HG03159 (cell line): ENCODE results near the gene MON2.
A peak's percentile ranks its signal among the peaks of the same experiment; 100 is the strongest.
"Not testable (repeated sequence)": the region's sequence is repeated elsewhere in the genome, so short reads cannot be mapped to it uniquely, and the experiment has no call there.

ENCODE experiments used
- ATAC-seq: cut with Tn5 transposase; IDR thresholded peaks from one replicate; pipeline ENCODE4 v1.9.1; 2021; ENCODE audit warnings: mild to moderate bottlenecking, moderate library complexity; ENCODE audit not compliant: unreplicated experiment

MON2 gene

DNA sequence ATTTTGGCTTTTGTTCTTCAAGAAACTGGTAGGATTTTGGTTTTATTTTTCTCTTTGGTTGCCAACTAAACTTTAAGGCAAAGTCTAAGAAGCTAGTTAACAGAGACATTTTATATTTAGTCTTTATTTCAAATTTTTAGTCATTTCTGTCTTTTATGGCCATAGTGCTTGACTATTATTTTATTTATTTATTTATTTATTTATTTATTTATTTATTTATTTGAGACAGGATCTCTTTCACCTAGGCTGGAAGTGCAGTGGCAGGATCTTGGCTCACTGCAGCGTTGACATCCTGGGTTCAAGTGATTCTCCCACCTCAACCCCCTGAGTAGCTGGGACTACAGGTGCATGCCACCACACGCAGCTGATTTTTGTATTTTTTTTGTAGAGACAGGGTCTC, 3.1 kb downstream of the MON2 start:
- ATAC-seq, result no peak

DNA sequence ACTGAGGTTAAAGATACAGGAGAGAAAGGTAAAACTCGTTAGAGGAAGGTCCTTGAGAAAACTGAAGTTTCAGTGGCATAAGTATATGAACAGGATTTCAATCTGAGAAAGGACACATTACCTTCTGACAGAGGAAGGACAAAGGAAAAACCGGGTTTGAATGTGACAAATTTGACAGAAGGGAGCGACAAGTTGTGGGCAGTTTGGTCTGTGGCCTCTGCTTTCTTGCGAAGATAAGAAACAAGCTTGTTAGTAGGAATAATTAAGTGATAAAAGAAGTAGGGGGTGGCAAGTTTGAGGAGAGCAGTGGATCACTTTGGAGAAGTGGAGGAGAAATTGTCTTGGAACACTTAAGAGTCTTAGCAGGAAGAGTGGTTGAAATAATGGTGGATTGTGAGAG, 5.1 kb downstream of the MON2 start:
- no peak for ATAC-seq

DNA sequence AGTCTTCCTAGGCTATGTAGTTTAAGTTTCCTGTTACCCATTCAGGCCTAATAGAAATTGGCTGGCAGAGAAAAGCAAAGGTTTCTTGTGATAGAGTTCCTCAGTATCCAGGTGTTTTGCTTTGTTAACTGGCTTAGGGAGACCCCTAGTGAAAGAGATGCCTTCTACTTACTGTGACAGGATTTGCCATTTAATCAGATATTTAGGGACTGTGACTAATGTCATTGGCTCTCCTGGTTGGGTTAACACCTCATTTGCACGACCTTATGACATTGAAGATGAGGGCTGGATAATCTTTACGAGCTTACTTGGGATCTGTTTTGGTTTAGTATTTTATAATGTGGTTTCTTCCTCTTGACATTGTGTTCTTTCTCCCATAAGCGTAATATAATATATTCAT, 5.8 kb downstream of the MON2 start:
- ATAC-seq, result no peak

DNA sequence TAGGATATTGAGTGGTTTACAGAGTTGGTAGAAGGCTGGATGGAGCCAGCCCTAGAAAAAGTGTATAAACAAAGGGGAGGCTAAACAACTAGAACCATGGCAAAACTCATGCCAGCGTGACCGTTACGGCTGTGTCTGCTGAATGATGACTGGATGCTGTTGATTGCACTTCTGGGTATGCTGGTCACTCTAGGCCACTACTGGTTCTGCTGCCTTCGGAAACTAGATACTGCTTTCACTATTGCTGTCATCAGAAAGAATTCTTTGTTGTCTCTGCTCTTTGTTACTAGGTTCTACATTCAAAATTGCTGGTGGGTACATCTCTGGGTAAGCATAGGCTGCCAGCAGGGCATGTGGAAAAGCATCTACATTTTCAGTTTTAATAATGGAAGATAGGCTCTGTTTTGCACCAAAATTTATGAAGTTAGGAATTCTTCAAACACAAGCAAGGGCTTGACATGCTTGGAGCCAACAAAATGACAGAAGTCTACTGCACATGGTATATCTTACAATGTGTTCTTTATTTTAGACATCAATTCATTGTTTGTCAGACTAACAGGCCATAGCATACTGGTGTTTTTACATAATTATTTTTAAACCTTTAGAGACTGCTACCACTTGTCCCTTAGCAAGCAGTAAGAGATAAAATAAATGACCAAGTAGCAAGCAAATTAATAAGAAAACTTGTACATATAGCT, 15.4 kb downstream of the MON2 start:
- ATAC-seq, result no peak

DNA sequence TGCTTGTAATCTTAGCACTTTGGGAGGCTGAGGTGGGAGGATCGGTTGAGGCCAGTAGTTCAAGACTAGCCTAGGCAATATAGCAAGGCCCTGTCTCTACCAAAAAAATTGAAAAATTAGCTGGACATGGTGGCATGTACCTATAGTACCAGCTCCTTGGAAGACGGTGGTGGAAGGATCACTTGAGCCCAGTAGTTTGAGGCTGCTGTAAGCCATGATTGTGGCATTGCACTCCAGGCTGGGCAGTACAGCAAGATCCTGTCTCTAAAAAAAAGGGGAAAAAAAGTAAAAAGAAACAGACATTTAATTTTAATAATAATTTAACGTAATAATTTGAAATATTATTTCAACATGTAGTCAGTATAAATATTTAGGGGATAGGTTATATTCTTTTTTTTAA, 16.1 kb downstream of the MON2 start:
- no peak for ATAC-seq

DNA sequence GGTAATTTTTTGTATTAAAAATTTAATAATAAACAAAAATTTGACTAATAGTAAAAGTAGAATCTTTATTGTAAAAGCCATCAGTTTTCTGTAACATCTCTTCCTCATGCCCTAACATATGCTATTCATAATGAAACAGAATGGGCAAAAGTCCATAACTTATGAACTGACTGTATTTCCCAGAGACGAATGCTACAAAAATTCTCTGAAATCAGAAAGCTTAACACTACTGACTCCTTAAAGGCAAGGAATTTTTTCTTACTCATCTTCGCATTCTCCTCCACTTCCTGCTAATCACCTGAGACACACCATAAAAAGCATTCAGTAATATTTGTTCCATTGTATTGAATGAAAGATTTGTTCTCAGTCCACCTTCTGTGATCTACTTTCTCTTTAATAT, 17.6 kb downstream of the MON2 start:
- no peak for ATAC-seq

DNA sequence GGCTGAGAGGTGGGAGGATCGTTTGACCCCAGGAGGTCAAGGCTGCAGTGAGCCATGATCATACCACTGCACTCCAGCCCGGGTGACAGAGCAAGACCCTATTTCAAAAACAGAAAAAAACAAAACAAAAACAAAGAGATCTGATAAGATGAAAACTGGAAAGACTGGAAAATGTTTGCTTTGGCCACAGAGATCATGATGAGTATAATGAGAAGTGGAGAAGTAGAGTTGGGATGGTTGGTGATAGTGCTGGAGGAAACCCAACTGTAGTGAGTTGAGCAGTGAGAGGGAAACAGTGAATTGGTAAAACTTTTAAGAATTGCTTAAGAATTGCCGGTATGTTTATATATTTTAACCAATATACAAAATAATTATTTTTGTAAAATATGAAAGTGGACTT, 39.2 kb downstream of the MON2 start:
- ATAC-seq, result no peak

DNA sequence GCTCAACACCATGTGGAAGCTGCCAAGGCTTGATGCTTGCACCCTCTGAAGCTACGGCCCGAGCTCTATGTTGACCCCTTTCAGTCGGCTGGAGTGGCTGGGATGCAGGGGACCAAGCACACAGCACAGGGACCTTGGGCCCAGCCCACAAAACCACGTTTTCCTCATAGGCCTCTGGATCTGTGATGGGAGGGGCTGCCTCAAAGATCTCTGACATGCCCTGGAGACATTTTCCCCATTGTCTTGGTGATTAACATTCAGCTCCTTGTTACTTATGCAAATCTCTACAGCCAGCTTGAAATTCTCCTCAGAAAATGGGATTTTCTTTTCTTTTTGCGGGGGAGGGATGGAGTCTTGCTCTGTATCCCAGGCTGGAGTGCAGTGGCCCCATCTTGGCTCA, 46.3 kb downstream of the MON2 start:
- ATAC-seq, result no peak

DNA sequence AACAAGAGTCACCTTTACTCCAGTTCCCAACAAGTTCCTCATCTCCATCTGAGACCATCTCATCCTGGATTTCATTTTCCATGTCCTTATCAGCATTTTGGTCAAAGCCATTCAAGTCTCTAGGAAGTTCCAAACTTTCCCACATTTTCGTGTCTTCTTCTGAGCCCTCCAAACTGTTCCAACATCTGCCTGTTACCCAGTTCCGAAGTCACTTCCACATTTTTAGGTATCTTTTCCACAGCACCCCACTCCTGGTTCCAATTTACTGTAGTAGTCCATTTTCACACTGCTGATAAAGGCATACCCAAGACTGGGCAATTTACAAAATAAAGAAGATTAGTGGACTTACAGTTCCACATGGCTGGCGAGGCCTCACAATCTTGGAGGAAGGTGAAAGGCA, 47.5 kb downstream of the MON2 start:
- ATAC-seq, result not testable (repeated sequence)

DNA sequence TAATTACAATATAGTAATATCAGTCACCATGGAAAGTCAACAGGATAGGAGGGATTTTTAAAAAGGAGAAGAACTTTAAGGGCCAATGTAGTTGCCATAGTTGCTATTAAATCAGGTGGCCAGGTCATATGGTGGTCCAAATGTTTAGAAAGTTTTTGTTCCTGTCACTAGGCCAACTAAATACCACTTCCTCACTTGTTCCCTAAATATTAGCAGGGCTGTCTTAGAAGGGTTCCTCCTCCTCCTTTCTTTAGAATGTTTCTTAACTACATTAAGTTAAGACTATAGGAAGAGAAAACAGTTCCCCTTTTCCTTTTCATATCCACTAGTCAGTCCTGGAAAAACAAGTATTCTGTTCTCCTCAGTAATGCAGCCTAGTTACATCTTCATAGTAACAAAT, 50.3 kb downstream of the MON2 start:
- no peak for ATAC-seq

DNA sequence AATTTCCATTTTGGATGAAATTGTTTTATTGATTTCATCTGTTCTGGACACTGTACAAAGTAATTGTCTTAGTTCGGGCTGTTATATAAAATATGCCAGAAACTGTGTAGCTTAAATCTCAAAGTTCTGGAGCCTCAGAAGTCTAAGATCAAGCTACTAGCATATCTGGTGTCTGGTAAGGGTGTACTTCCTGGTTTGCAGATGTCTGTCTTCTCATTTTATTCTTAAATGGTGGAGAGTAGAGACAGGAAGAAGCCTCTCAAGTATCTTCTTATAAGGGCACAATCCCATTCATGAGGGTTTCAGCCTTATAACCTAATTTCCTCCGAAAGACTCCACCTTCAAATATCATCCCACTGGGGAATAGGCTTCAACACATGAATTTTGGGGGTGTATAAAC, 51.3 kb downstream of the MON2 start:
- no peak for ATAC-seq

DNA sequence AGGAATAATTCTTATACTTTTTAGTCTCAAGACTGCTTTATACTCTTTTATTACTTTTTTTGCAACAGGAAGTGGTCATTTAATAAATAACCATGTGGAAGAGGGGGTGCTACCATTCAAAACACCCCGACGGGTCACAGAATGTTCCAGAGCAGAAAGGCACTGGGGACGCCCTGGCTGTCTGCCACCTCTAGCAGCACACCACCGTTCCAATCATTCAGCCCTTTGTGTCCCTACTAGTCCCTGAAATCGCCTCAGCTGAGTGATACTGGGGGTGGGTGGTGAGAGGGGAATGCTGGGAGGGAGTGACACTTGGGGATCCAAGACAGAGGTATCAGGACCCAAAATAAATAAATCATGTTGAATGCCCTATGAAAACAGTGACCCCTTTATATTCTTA, 52.4 kb downstream of the MON2 start:
- ATAC-seq, result no peak

DNA sequence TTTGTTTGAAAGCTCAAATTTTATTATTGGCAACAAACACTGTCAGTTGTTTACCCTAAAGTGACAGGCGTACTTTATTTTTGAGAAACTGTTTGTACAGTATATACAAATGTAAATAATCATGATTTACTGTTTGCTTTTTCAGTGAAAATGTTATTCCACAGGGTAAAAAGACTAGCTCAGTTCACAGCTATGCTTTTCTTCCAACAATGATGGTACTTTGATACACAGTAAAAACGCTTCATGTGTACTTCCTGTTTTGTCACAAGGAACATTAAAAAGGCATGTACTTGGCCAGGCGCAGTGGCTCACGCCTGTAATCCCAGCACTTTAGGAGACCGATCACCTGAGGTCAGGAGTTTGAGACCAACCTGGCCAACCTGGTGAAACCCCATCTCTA, 53.7 kb downstream of the MON2 start:
- no peak for ATAC-seq

DNA sequence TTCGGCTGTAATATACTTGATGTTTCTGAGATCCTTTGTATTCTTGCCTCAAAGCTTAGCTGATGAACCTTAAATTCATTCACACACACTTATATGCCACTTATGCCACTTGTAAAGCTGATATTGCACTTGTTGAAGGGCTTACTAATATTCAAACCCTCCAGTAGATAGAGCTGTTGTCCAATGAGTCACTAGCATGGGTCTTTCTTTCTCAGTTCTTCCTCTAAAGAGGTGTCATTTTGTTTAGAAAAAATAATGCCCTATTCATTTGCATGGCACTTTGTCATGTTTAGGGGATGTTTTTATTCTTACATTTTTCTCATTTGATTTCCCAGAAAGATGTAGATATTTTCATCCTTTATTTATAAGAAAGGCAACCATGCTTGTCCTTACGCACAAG, 56.4 kb downstream of the MON2 start:
- ATAC-seq, result peak; percentile 64

DNA sequence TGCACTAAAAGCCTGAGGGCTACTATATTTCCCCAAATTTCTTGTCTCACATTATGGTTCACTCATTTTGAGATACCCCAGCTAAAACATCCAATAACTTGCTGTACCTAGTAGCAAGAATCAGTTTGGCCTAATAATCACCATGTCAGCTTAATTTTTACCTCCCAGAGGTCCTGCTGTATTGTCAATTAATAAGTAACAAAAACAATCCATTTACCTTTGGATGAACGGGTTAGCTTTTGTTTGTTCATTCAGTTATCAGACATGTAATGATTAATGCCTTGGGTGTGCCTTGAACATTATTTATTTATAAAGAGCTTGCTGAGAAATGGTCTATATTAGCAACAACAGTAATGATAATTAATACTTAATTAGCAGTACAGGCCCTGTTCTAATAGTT, 57.0 kb downstream of the MON2 start:
- no peak for ATAC-seq

DNA sequence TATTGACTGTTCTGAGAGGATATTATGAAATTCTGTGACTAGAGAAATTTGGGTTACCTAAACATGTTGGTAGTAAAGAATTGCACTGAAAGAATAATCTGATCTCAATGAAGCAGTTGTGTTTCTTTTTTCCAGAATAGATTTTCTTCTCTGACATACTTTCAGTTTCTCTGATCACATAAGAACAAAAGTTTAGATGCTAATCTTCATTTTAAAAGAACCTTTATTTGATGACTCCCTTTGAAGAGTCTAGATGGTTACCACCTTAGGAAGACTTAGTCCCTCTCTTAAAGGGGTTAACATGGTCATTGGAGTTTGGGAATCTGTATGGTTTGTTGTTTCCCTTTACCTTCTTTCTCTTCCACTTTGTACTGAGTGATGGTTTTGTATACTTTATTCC, 58.6 kb downstream of the MON2 start:
- no peak for ATAC-seq

DNA sequence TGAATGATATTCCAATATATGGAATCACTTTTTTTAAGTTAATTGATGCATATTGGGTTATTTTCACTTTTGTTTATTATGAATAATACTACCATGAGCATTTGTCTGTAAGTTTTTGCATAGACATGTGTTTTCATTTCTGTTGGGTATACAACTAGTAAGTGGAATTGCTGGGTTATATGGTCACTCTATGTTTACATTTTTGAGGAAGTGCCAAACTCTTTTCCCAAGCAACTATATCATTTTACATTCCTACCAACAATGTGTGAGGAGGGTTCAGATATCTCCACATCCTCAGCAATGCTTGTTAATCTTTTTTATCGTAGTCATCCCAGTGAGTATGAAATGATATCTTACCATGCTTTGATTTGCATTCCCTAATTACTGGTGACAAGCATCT, 64.0 kb downstream of the MON2 start:
- no peak for ATAC-seq

DNA sequence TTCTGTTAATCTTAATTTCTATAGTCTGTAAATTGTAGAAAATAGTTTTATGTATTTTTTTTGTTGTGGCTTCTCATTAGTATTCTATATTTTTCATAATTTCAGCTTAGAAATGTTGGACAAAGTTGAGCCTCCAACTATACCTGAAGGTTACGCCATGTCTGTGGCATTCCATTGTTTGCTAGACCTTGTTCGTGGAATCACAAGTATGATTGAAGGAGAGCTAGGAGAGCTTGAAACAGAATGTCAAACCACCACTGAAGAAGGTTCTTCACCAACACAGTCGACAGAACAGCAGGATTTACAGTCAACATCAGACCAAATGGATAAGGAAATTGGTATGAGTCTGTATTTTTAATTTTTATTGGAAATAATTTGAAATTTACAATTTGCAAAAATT, 65.7 kb downstream of the MON2 start:
- no peak for ATAC-seq

DNA sequence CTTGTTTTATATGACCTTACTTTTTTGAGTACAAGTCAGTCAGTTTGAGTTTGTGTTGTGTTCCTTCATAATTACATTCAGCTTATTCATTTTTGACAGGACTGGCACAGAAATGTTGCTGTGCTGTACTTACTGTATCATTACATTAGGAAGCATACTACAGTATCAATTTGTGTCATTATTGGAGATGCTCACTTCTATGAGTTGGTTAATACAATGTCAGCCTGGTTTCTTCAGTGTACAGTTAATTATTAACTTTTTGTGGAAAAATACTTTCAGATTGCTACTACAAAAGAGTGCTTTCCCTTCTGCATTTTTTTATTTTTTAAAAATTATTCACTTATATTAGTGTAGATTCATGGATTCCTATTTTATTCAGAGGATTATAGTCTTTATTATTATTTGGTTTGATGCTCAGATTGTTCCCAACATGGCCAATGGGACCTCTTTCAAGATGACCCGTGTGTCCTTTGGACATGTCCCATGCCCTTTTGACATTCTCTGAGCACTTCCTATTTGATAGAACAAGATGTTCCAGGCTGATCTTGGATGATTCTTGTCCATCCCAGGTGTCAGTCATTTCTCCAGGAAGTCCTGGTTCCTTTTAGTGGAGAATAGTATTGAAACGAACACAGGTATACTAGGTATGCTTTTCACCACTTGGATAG, 66.6 kb downstream of the MON2 start:
- ATAC-seq, result no peak

DNA sequence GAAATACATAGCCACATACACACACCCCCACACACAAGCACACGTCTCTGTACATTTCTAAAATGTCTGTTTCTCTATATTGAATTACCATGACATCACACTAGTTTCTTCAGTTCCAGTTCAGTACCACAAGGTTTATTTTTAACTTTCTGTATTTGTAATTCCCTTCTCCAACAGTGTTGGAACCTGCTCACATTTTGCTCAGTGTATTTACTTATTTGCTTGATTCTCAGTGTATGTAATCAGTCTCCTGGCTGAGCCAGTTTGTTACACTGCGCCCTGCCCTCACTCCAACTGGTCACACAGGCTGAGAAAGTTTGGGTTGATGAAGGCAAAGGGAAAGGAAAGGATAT, 67.1 kb downstream of the MON2 start:
- ATAC-seq, result no peak

DNA sequence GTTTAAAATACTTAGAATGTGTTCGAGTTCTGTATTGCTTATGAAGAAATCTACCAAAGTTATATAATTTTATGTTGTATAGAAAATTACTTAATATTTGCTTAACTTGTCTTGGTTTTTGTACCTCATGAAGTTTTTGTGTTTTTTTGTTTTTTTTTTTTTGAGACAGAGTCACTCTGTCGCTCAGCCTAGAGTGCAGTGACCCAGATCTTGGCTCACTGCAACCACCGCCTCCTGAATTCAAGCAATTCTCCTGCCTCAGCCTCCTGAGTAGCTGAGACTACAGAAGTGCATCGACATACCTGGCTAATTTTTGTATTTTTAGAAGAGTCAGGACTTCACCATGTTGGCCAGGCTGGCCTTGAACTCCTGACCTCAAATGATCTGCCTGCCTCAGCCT, 69.9 kb downstream of the MON2 start:
- no peak for ATAC-seq

DNA sequence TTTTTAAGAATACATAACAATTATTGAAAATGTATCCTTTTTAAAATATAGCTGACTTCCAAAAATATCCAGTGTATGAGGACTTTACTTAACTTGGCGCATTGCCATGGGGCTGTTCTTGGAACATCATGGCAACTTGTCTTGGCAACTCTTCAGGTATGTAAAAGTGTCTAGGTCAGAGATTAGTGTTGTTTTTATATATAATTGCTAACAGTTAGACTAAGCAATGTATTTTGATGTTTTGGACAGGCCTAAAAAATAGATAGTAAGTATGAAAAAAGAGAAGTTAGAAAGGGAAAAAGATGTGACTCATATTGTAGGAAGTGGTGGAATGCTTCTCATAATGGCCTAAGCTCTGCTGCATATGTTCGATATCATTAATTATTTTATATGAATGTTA, 70.9 kb downstream of the MON2 start:
- no peak for ATAC-seq

DNA sequence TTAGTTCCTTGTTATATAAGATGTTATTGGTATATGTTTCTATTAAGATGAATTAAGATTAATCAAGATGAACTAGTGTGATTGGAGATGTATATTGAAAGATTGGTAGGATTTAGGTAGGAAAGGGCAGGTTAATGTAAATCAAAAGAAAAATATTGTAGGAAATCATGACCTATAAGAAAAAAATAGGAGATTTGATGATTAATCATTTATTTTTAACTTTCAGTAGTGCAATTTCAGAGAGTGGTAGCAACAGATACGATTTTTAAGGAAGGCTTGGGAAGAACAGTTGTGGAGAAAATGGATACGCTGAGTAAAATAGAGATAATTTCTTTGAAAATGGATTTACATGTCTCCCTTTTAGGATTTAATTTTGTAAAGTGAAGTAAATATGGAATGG, 73.7 kb downstream of the MON2 start:
- no peak for ATAC-seq
